Suppressor macrophage treated with lipopolysaccharide for 1 hour (primary cell): ENCODE results near the gene ARHGAP15.

Source experiments
- DNase-seq, 3 donors: peaks; one replicate each; pipeline ENCODE4 v3.0.0-alpha.2; 2020 to 2022

Gene ARHGAP15

GRCh38 chr2:143702931-143703330 is 573.7 kb downstream of the ARHGAP15 start:
- no peak for DNase-seq

- DNase-seq: peak in 1 of 3 donors; percentile 13
These were observed 575.4 kb downstream of the ARHGAP15 start for GRCh38 chr2:143704451-143705106.

GRCh38 chr2:143705108-143705707 is 576.0 kb downstream of the ARHGAP15 start:
- DNase-seq: peak; percentile 56 to 89 (median 87)

GRCh38 chr2:143706354-143706753 is 577.1 kb downstream of the ARHGAP15 start:
- DNase-seq: no peak

- no peak for DNase-seq
These were observed 579.5 kb downstream of the ARHGAP15 start for GRCh38 chr2:143708682-143709081.

GRCh38 chr2:143710196-143710595 is 581.0 kb downstream of the ARHGAP15 start:
- no peak for DNase-seq

GRCh38 chr2:143710879-143711278 is 581.7 kb downstream of the ARHGAP15 start:
- no peak for DNase-seq

GRCh38 chr2:143716522-143716921 is 587.3 kb downstream of the ARHGAP15 start:
- no peak for DNase-seq

GRCh38 chr2:143717053-143717452 is 587.8 kb downstream of the ARHGAP15 start:
- no peak for DNase-seq

GRCh38 chr2:143717536-143718168 is 588.4 kb downstream of the ARHGAP15 start:
- peak in 1 of 3 donors; percentile 26 for DNase-seq

- no peak for DNase-seq
These were observed 589.5 kb downstream of the ARHGAP15 start for GRCh38 chr2:143718745-143719144.

- no peak for DNase-seq
These were observed 590.2 kb downstream of the ARHGAP15 start for GRCh38 chr2:143719406-143719805.

- no peak for DNase-seq
These were observed 591.0 kb downstream of the ARHGAP15 start for GRCh38 chr2:143720095-143720664.

- no peak for DNase-seq
These were observed 596.2 kb downstream of the ARHGAP15 start for GRCh38 chr2:143725400-143725799.

GRCh38 chr2:143726151-143726845 is 597.1 kb downstream of the ARHGAP15 start:
- no peak for DNase-seq

GRCh38 chr2:143728498-143728897 is 599.3 kb downstream of the ARHGAP15 start:
- no peak for DNase-seq

GRCh38 chr2:143729296-143729814 is 600.1 kb downstream of the ARHGAP15 start:
- no peak for DNase-seq

- peak; percentile 68 to 91 (median 87) for DNase-seq
These were observed 601.1 kb downstream of the ARHGAP15 start for GRCh38 chr2:143730155-143730952.

GRCh38 chr2:143730953-143731260 is 601.7 kb downstream of the ARHGAP15 start:
- DNase-seq: peak; percentile 62 to 89 (median 84)

GRCh38 chr2:143732076-143732475 is 602.9 kb downstream of the ARHGAP15 start:
- no peak for DNase-seq

- peak; percentile 14 to 51 (median 24) for DNase-seq
These were observed 603.7 kb downstream of the ARHGAP15 start for GRCh38 chr2:143732871-143733270.

- DNase-seq: no peak
These were observed 605.3 kb downstream of the ARHGAP15 start for GRCh38 chr2:143734507-143734906.
